GM12874 (cell line): ENCODE measurements around the gene KHDC4.

Experiments
- CTCF ChIP-seq: IDR thresholded peaks from 2 replicates; pipeline ENCODE4 v1.5.1; 2011; ENCODE audit warnings: low read depth, mild to moderate bottlenecking, control low read depth, low read length, moderate library complexity; ENCODE audit not compliant: insufficient read depth

The KHDC4 gene

GRCh38 chr1:155880950-155881349 lies 53.3 kb downstream of the KHDC4 start:
- TF ChIP-seq CTCF: no peak

- TF ChIP-seq CTCF: no peak
These were observed 54.0 kb downstream of the KHDC4 start for GRCh38 chr1:155880251-155880650.

GRCh38 chr1:155877945-155878344 lies 56.3 kb downstream of the KHDC4 start:
- no peak for TF ChIP-seq CTCF

GRCh38 chr1:155873860-155874259 lies 60.4 kb downstream of the KHDC4 start:
- TF ChIP-seq CTCF: no peak

- TF ChIP-seq CTCF: no peak
These were observed 61.7 kb downstream of the KHDC4 start for GRCh38 chr1:155872527-155872926.

- TF ChIP-seq CTCF: no peak
These were observed 62.8 kb downstream of the KHDC4 start for GRCh38 chr1:155871390-155871789.

- no peak for TF ChIP-seq CTCF
These were observed 66.4 kb downstream of the KHDC4 start for GRCh38 chr1:155867766-155868165.

- no peak for TF ChIP-seq CTCF
These were observed 69.8 kb downstream of the KHDC4 start for GRCh38 chr1:155864393-155864792.
